OCI-LY1 (cell line): ENCODE results near the gene CHRNB4.

ENCODE experiments used
- CTCF ChIP-seq: fragments of 200-600 bp; sonication (generic), shearing (Covaris generic); IDR thresholded peaks from 2 replicates; pipeline ENCODE4 v1.5.1; 2017; ENCODE audit warnings: mild to moderate bottlenecking, antibody characterized with exemption, low read length, moderate library complexity, mixed read lengths
- EZH2 ChIP-seq: fragments of 200-600 bp; sonication (generic), shearing (Covaris generic); IDR thresholded peaks from 2 replicates; pipeline ENCODE4 v1.8.0; 2017; ENCODE audit warnings: borderline replicate concordance, mixed run types, mild to moderate bottlenecking, antibody characterized with exemption, low read length, moderate library complexity, mixed read lengths

- no peak for TF ChIP-seq CTCF
- no peak for TF ChIP-seq EZH2
These were observed 16.1 kb downstream of the CHRNB4 start for GRCh38 chr15:78624651-78625590.
